ENCODE data around the gene PCBP3. TPM values are rescaled to one million over a fixed set of nuclear protein-coding genes. Genes with fewer than 3 reads are reported as not detected.

Gene PCBP3
- total RNA-seq, 1 experiment from 2014 or later: not detected

DNA sequence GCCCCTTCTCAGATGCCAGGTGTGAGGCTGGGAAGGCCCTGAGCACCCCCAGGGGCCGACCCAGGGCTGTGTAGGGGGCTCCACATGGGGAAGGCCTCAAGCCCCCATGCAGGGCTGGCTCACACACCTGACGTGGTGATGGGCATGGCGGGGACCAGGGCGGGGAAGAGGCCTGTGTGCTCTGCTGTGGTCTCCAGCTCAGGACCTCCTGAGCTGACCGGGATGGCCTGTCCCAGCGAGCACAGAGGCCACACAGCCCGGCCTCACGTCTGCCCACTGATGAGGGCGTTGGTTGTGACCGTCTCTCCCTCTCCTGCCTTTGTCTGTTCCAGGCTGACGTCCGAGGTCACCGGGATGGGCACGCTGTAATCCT is 297.8 kb downstream of the PCBP3 start:
- TF ChIP-seq, protein P1, sequence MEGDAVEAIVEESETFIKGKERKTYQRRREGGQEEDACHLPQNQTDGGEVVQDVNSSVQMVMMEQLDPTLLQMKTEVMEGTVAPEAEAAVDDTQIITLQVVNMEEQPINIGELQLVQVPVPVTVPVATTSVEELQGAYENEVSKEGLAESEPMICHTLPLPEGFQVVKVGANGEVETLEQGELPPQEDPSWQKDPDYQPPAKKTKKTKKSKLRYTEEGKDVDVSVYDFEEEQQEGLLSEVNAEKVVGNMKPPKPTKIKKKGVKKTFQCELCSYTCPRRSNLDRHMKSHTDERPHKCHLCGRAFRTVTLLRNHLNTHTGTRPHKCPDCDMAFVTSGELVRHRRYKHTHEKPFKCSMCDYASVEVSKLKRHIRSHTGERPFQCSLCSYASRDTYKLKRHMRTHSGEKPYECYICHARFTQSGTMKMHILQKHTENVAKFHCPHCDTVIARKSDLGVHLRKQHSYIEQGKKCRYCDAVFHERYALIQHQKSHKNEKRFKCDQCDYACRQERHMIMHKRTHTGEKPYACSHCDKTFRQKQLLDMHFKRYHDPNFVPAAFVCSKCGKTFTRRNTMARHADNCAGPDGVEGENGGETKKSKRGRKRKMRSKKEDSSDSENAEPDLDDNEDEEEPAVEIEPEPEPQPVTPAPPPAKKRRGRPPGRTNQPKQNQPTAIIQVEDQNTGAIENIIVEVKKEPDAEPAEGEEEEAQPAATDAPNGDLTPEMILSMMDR (IDR thresholded peaks at IDR 0.05): no peak
- TF ChIP-seq TCF7L2 (IDR thresholded peaks at IDR 0.05; ENCODE audit: low read depth, low read length) (no peak), SIN3A (IDR thresholded peaks at IDR 0.05; ENCODE audit: borderline replicate concordance, insufficient read depth, low read depth, low read length) (no peak), POLR2AphosphoS5 (IDR thresholded peaks at IDR 0.05; ENCODE audit: low read depth, low read length) (no peak)
- TF ChIP-seq, protein P2, sequence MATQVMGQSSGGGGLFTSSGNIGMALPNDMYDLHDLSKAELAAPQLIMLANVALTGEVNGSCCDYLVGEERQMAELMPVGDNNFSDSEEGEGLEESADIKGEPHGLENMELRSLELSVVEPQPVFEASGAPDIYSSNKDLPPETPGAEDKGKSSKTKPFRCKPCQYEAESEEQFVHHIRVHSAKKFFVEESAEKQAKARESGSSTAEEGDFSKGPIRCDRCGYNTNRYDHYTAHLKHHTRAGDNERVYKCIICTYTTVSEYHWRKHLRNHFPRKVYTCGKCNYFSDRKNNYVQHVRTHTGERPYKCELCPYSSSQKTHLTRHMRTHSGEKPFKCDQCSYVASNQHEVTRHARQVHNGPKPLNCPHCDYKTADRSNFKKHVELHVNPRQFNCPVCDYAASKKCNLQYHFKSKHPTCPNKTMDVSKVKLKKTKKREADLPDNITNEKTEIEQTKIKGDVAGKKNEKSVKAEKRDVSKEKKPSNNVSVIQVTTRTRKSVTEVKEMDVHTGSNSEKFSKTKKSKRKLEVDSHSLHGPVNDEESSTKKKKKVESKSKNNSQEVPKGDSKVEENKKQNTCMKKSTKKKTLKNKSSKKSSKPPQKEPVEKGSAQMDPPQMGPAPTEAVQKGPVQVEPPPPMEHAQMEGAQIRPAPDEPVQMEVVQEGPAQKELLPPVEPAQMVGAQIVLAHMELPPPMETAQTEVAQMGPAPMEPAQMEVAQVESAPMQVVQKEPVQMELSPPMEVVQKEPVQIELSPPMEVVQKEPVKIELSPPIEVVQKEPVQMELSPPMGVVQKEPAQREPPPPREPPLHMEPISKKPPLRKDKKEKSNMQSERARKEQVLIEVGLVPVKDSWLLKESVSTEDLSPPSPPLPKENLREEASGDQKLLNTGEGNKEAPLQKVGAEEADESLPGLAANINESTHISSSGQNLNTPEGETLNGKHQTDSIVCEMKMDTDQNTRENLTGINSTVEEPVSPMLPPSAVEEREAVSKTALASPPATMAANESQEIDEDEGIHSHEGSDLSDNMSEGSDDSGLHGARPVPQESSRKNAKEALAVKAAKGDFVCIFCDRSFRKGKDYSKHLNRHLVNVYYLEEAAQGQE (IDR thresholded peaks at IDR 0.05; ENCODE audit: insufficient read depth in 1 of 2, low read depth in 2 of 2, low read length in 1 of 2): no peak
- ATAC-seq: 0 out of 2 replicates have a peak, but pooled peaks have one; percentile 18
- Histone ChIP-seq H3K9me3 (ENCODE audit: control insufficient read depth, insufficient read depth, low read depth, low read length) (no peaks in the 10 kb centered on the region), H3K27ac (ENCODE audit: low read length) (no peak overlapping the region), H3K4me1 (ENCODE audit: control insufficient read depth, insufficient read depth, low read length) (no peaks in the 10 kb centered on the region), H3K27me3 (ENCODE audit: control insufficient read depth, insufficient read depth, low read length) (no peaks in the 10 kb centered on the region), H3K4me3 (ENCODE audit: low read depth in 2 of 2, low read length in 2 of 2) (no peak overlapping the region), H3K36me3 (ENCODE audit: control insufficient read depth, insufficient read depth, low read length) (no peaks in the 10 kb centered on the region)
- in situ Hi-C loops (cut with HindIII; ENCODE audit: low pct_unique_long_range_greater_than_20kb, low sequenced_read_pairs) (no loop called here), intact Hi-C loops (cut with micrococcal nuclease; ENCODE audit: unreplicated experiment) (no loop called here)
- no TSS peak for BruUV-seq (replicated peaks)
- POLR2A ChIA-PET: no interaction called here
- CTCF ChIA-PET: no interaction called here
- DNase-seq (ENCODE audit: low read depth, low spot score): no peak

DNA sequence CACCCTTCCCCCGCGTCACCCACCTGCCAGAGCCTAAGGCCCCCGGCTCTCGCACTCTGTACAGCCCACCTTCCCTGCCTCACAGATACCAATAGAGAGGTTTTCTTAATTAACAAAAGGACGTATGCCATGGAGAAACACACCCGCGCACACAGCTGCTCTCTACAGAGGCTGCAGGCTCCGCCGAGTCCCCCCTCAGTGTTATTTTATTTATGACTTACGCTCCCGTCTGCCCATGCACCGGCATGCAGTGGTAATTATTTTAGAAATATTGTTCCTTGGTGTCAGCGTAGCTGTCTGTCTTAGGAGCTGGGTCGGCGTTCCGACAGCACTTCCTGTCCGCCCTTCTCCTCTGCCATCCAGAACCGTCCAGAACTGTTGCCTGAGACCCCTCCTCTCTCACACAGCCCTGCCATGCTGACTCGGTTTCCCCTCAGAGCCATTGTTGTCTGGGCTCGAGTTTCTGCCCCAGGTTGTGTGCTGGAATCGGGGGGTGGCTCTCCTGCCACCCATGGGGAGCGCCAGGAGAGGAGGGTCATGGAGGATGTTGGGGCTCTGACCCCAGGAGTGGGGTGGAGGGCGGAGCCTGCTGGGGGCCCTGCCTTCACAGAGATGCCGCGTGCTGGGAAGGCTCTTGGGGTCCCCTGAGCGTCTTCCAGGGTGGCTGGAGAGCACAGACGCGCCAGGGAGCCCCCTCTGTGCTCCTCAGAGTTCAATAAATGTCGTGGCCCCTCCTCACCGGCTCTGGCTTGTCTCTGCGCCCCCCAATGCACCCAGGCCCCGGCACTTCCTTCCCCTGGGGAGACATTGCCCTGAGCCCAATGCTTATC is 298.4 kb downstream of the PCBP3 start:
- no peak for TF ChIP-seq SIN3A (IDR thresholded peaks at IDR 0.05; ENCODE audit: borderline replicate concordance, insufficient read depth, low read depth, low read length)
- BruUV-seq (replicated peaks): no TSS peak

More for the DNA sequence above, 298.4 kb downstream of the PCBP3 start:
- H3K27me3 ChIP-seq (ENCODE audit: control insufficient read depth, insufficient read depth, low read length): no peaks in the 10 kb centered on the region
- ChIA-PET CTCF (no interaction called here), POLR2A (no interaction called here)
- intact Hi-C loops (cut with micrococcal nuclease; ENCODE audit: unreplicated experiment): no loop called here
- H3K9me3 ChIP-seq (ENCODE audit: control insufficient read depth, insufficient read depth, low read depth, low read length): no peaks in the 10 kb centered on the region
- no peak overlapping the region for H3K27ac ChIP-seq (ENCODE audit: low read length)
- DNase-seq (ENCODE audit: low read depth, low spot score) (no peak), ATAC-seq (no peak)
- in situ Hi-C loops (cut with HindIII; ENCODE audit: low pct_unique_long_range_greater_than_20kb, low sequenced_read_pairs): no loop called here
- H3K4me1 ChIP-seq (ENCODE audit: control insufficient read depth, insufficient read depth, low read length): no peaks in the 10 kb centered on the region
- no peak overlapping the region for H3K4me3 ChIP-seq (ENCODE audit: low read depth in 2 of 2, low read length in 2 of 2)
- H3K36me3 ChIP-seq (ENCODE audit: control insufficient read depth, insufficient read depth, low read length): no peaks in the 10 kb centered on the region

All from Panc1 (cell line).